GM06990 (cell line): ENCODE measurements around the gene INMT.

Experiments used
- DNase-seq: peaks from one replicate; pipeline ENCODE4 v3.0.0-alpha.2; 2011; ENCODE audit not compliant: insufficient read length; ENCODE audit errors: extremely low read depth
- H3K27me3 ChIP-seq: replicated peaks from 2 replicates; pipeline ENCODE4 v1.6.0; 2011; ENCODE audit warnings: low read length; ENCODE audit not compliant: control insufficient read depth, insufficient read depth
- H3K36me3 ChIP-seq: 2 replicates; pipeline ENCODE4 v1.5.1; 2011; ENCODE audit warnings: low read length; ENCODE audit not compliant: control insufficient read depth, insufficient read depth
- H3K4me3 ChIP-seq: replicated peaks from 2 replicates; pipeline ENCODE4 v1.5.1; 2011; ENCODE audit warnings: low read depth, mild to moderate bottlenecking, control low read depth, low read length
- TF ChIP-seq, protein P1 (sequence below): IDR thresholded peaks from 2 replicates; pipeline ENCODE4 v1.5.1; 2011; ENCODE audit warnings: low read length, control low read depth, mild to moderate bottlenecking, inconsistent platforms; ENCODE audit not compliant: insufficient read depth, poor library complexity, severe bottlenecking

The INMT gene

DNA sequence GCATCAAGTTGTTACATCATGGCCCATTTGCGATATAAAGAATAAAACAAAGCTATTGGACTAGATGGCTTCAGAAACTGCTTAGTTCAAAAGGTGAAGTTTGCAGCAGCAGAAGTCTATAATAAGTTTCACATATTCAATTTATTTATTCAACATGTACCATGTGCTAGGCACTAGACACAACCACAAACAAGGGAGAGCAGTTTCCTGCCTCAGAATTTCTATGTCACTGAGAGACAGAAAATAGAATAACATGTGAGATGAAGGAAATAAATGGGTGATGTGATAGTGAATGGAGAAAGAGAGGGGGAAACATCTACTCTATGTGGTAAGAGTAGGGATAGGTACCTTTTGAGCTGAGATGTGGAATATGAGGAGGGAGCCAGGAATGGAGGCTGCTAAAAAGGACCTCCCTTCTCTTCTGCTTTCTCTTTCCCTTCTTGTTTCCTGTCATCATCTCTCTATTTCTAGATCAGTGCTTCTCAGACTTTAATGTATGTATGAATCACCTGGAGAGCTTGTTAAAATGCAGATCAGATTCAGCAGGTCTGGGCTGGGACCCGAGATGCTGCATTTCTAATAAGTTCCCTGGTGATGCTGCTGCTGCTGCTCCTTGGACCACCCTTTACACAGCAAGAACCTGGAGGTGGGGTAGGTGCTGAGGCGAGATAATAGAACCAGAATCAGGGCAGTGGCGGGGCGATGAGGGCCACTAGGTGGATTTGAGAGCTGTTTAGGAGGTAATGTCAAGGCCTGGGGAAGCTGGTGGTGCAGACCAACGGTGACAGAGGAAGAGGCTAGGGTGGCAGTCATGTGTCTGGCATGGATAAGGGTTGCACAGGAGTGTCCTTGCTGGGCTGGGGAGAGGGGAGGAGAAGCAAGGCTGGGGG is 13.7 kb upstream of the INMT start:
- H3K27me3 ChIP-seq = no peaks in the 10 kb centered on the region
- H3K4me3 ChIP-seq = no peak overlapping the region
- DNase-seq = no peak
- no peaks in the 10 kb centered on the region for H3K36me3 ChIP-seq
- TF ChIP-seq, protein P1, sequence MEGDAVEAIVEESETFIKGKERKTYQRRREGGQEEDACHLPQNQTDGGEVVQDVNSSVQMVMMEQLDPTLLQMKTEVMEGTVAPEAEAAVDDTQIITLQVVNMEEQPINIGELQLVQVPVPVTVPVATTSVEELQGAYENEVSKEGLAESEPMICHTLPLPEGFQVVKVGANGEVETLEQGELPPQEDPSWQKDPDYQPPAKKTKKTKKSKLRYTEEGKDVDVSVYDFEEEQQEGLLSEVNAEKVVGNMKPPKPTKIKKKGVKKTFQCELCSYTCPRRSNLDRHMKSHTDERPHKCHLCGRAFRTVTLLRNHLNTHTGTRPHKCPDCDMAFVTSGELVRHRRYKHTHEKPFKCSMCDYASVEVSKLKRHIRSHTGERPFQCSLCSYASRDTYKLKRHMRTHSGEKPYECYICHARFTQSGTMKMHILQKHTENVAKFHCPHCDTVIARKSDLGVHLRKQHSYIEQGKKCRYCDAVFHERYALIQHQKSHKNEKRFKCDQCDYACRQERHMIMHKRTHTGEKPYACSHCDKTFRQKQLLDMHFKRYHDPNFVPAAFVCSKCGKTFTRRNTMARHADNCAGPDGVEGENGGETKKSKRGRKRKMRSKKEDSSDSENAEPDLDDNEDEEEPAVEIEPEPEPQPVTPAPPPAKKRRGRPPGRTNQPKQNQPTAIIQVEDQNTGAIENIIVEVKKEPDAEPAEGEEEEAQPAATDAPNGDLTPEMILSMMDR = no peak

GRCh38 chr7:30739691-30740090 is 12.2 kb upstream of the INMT start:
- TF ChIP-seq, protein P1 = no peak

GRCh38 chr7:30740417-30741181 is 11.3 kb upstream of the INMT start:
- TF ChIP-seq, protein P1 = peak; percentile 98
- Histone ChIP-seq H3K27me3 (no peaks in the 10 kb centered on the region), H3K4me3 (no peak overlapping the region), H3K36me3 (no peaks in the 10 kb centered on the region)
- DNase-seq = peak; percentile 38

More at GRCh38 chr7:30739691-30740090, 12.2 kb upstream of the INMT start:
- H3K4me3 ChIP-seq = no peak overlapping the region
- DNase-seq = no peak
- no peaks in the 10 kb centered on the region for H3K27me3 ChIP-seq
- no peaks in the 10 kb centered on the region for H3K36me3 ChIP-seq

- TF ChIP-seq, protein P1 = no peak
- Histone ChIP-seq H3K27me3 (no peaks in the 10 kb centered on the region), H3K36me3 (no peaks in the 10 kb centered on the region), H3K4me3 (no peak overlapping the region)
- DNase-seq = no peak
Observed at GRCh38 chr7:30741289-30741688, 10.6 kb upstream of the INMT start.

DNA sequence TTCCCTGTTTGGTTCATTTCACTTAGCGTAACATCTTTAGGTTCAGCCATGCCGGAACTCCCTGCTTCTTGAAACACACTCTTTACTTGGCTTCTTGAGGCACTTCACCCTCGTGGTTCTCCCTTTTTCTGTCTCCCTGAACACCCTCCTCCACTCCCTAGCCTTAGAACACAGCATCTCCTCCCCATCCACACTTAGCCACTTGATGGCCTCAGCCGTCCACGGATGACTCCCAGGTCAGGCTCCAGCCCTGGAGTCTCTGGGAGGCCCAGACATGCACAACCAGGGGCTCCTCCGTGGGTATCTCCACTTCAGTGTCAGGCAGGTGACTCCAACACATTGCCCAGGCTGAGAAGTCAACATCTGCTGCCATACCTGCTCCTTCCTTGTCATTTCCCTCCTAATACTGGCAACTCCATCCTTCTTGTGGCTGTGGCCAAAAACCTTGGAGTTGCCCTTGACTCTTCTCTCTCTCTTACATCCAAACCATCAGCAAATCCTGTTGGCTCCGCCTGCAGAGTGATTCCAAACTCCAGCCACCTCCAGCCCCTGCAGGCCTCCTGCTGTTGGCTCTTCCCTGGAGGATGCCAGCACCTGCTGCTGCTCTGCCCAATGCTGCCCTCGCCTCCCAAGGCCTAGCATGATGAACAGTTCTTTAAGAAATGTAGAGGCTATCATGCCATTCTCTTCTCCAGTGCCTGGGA is 8.4 kb upstream of the INMT start:
- TF ChIP-seq, protein P1 = no peak
- no peak overlapping the region for H3K4me3 ChIP-seq
- no peaks in the 10 kb centered on the region for H3K27me3 ChIP-seq
- DNase-seq = no peak
- no peaks in the 10 kb centered on the region for H3K36me3 ChIP-seq
